GM12878 (cell line): ENCODE results near the gene FGFR4. TPM values are rescaled to one million over a fixed set of nuclear protein-coding genes. Genes with fewer than 3 reads are reported as not detected.

Experiments
- ASH2L ChIP-seq: fragments of 300-600, 200-600 bp; sonication (generic); IDR thresholded peaks from 2 replicates; pipeline ENCODE4 v1.6.1; 2017; ENCODE audit warnings: low read depth, mild to moderate bottlenecking, borderline replicate concordance
- CBX3 ChIP-seq: fragments of 200-600 bp; sonication (generic); IDR thresholded peaks from 2 replicates; pipeline ENCODE4 v1.6.1; 2016; ENCODE audit warnings: low read depth, borderline replicate concordance
- CHD2 ChIP-seq: IDR thresholded peaks from 2 replicates; pipeline ENCODE4 v1.6.1; 2011; ENCODE audit warnings: low read depth, low read length, improper control_type of control experiment, borderline replicate concordance
- CTCF ChIP-seq, 3 experiments: IDR thresholded peaks in 2 of 3; conservative IDR thresholded peaks in 1 of 3; 2 replicates each; pipeline ENCODE4 v1.5.1; 2011; ENCODE audit warnings: low read depth in 3 of 3, low read length in 3 of 3, mild to moderate bottlenecking in 3 of 3, control low read depth in 2 of 3, moderate library complexity in 2 of 3, inconsistent platforms in 1 of 3, mixed read lengths in 1 of 3; ENCODE audit not compliant: control insufficient read depth in 2 of 3, insufficient read depth in 1 of 3; ENCODE audit errors: extremely low read depth in 1 of 3
- PAX5 ChIP-seq: IDR thresholded peaks from 2 replicates; pipeline ENCODE4 v1.6.1; 2011; ENCODE audit warnings: low read depth, low read length, borderline replicate concordance
- SIX5 ChIP-seq: IDR thresholded peaks from 2 replicates; pipeline ENCODE4 v1.6.1; 2011; ENCODE audit warnings: mild to moderate bottlenecking, low read depth, low read length, moderate library complexity; ENCODE audit not compliant: severe bottlenecking
- YY1 ChIP-seq: IDR thresholded peaks from 2 replicates; pipeline ENCODE4 v1.6.1; 2011; ENCODE audit warnings: low read depth, mild to moderate bottlenecking, low read length
- ZBTB40 ChIP-seq: fragments of 450-650 bp; IDR thresholded peaks from 2 replicates; pipeline ENCODE4 v1.6.1; 2016; ENCODE audit warnings: mild to moderate bottlenecking, moderate library complexity, borderline replicate concordance
- polyA plus RNA-seq, 11 experiments: library from polyadenylated mRNA; depleted of rRNA in 4 of 11; unstranded in 6 of 11; stranded (reverse) in 5 of 11; fragments of >200 nt; fragmentation: Nextera tagmentation in 4 of 11; fragmentation: Illumina TruSeq in 1 of 11; extraction: Ambion mirVana in 4 of 11; extraction: Trizol in 1 of 11; gene quantifications; 1 replicate in 1 of 11; 2 replicates in 10 of 11; pipeline versions ENCODE4 v1.2.1 to v1.2.3, GENCODE V29; 2011 to 2016; ENCODE audit warnings: inconsistent platforms in 2 of 11, missing spikeins in 2 of 11, low read depth in 1 of 11
- total RNA-seq, 4 experiments: library from RNA; depleted of rRNA in 3 of 4; stranded (reverse); fragments of >200 nt in 3 of 4; fragmentation: Illumina TruSeq in 1 of 4; extraction: Trizol in 1 of 4; gene quantifications; 2 replicates each; pipeline versions ENCODE4 v1.2.1 to v1.2.3, GENCODE V29; 2013 to 2021
- TF ChIP-seq, protein P1 (sequence below): fragments of 450-650 bp; IDR thresholded peaks from 2 replicates; pipeline ENCODE4 v1.6.1; 2017; ENCODE audit warnings: mild to moderate bottlenecking, moderate library complexity

The FGFR4 gene
- total and polyA plus RNA-seq, 10 of the 15 experiments (the other 5 are each of a cell fraction or from before 2014, with no cell fraction given): 0.17 to 0.77 (median 0.28) TPM; not detected in 5

DNA sequence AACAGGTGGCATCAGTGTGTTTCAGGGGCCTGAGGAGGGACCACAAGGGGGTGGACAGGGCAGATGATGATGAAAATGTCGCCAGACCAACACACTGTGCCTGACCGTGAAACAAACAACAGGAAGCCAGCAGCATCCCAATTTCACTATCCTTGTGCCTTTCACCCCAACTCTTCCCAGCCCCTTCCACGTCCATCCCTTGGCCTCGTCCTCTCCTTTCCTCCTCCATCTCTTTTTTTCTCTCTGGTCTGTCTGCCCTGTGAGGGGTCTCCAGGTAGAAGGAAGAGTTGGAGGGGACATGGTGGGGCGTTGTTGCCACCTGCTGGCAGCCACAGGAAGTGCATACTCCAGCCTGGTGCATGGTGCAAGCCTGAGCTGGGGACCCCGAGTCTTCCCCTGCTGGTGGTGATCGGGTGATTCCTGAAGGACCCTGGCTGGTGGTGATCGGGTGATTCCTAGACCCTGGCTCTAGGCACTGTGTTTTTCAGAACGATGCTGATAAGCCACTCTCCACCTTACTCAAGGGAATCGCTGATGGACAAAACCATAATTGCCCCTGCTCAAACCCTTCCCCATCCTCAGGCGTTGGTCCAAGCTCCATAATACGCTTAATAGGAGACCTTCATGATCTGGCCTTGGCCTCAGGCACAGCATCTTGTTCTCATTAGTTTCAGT, 25.1 kb downstream of the FGFR4 start (continued):
- no peak for TF ChIP-seq ASH2L
- no peak for TF ChIP-seq CHD2
- peak; percentile 46 for TF ChIP-seq YY1
- no peak for TF ChIP-seq SIX5
- TF ChIP-seq PAX5: no peak
- TF ChIP-seq, protein P1, sequence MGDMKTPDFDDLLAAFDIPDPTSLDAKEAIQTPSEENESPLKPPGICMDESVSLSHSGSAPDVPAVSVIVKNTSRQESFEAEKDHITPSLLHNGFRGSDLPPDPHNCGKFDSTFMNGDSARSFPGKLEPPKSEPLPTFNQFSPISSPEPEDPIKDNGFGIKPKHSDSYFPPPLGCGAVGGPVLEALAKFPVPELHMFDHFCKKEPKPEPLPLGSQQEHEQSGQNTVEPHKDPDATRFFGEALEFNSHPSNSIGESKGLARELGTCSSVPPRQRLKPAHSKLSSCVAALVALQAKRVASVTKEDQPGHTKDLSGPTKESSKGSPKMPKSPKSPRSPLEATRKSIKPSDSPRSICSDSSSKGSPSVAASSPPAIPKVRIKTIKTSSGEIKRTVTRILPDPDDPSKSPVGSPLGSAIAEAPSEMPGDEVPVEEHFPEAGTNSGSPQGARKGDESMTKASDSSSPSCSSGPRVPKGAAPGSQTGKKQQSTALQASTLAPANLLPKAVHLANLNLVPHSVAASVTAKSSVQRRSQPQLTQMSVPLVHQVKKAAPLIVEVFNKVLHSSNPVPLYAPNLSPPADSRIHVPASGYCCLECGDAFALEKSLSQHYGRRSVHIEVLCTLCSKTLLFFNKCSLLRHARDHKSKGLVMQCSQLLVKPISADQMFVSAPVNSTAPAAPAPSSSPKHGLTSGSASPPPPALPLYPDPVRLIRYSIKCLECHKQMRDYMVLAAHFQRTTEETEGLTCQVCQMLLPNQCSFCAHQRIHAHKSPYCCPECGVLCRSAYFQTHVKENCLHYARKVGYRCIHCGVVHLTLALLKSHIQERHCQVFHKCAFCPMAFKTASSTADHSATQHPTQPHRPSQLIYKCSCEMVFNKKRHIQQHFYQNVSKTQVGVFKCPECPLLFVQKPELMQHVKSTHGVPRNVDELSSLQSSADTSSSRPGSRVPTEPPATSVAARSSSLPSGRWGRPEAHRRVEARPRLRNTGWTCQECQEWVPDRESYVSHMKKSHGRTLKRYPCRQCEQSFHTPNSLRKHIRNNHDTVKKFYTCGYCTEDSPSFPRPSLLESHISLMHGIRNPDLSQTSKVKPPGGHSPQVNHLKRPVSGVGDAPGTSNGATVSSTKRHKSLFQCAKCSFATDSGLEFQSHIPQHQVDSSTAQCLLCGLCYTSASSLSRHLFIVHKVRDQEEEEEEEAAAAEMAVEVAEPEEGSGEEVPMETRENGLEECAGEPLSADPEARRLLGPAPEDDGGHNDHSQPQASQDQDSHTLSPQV: no peak
- TF ChIP-seq ZBTB40: no peak
- TF ChIP-seq CBX3: no peak
- TF ChIP-seq CTCF (IDR thresholded peaks at IDR 0.05 in 2 of 3, conservative IDR thresholded peaks at IDR 0.05 in 1 of 3; ENCODE audit: control insufficient read depth in 2 of 3, extremely low read depth in 1 of 3, insufficient read depth in 1 of 3, low read depth in 3 of 3, low read length in 3 of 3): peak; percentile 96 to 98 (median 97); a peak in 5 of 6 replicates
